Stimulated activated CD8-positive, alpha-beta memory T cell treated with anti-CD3 and anti-CD28 coated beads, Interleukin-15, amount 100 ng/mL, for 48 hours (primary cell): ENCODE data around the gene RGS16.
"Not testable (repeated sequence)": the region's sequence is repeated elsewhere in the genome, so short reads cannot be mapped to it uniquely, and the experiment has no call there.

Experiments
- DNase-seq, 2 donors: peaks; one replicate each; pipeline ENCODE4 v3.0.0-alpha.2; 2020; ENCODE audit warnings: low read depth in 2 of 2

The RGS16 gene

GRCh38 chr1:182604175-182605164 is at the start of gene RGS16:
Gene RGS16, minus strand, starts transcription at chr1:182604389. Its CDS starts 130 bp downstream, at chr1:182604259.
- peak; percentile 92 to 94 for DNase-seq

- no peak for DNase-seq
Measured at GRCh38 chr1:182653986-182654385, 49.8 kb upstream of the RGS16 start.

GRCh38 chr1:182652933-182653332 is 48.7 kb upstream of the RGS16 start:
- no peak for DNase-seq

DNA sequence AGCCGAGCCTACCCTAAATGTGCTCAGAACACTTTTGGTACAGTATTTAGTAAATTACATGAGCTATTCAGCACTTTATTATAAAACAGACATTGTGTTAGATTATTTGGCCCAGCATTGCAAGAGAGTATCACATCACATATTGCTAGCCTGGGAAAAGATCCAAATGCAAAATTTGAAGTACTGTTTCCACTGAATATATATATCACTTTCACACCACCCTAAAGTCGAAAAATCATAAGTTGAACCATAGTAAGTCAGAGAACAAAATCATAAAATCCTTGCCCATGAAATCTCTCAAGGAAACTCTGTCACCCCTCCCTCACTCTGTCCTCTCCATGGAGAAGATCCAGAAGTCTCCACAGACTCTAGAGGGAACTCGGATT is 47.1 kb upstream of the RGS16 start:
- DNase-seq, result no peak

- DNase-seq, result no peak
Measured at GRCh38 chr1:182650678-182651338, 46.6 kb upstream of the RGS16 start.

GRCh38 chr1:182649041-182649440 is 44.9 kb upstream of the RGS16 start:
- no peak for DNase-seq

- no peak for DNase-seq
Measured at GRCh38 chr1:182646739-182647138, 42.5 kb upstream of the RGS16 start.

- DNase-seq, result no peak
Measured at GRCh38 chr1:182644886-182645285, 40.7 kb upstream of the RGS16 start.

DNA sequence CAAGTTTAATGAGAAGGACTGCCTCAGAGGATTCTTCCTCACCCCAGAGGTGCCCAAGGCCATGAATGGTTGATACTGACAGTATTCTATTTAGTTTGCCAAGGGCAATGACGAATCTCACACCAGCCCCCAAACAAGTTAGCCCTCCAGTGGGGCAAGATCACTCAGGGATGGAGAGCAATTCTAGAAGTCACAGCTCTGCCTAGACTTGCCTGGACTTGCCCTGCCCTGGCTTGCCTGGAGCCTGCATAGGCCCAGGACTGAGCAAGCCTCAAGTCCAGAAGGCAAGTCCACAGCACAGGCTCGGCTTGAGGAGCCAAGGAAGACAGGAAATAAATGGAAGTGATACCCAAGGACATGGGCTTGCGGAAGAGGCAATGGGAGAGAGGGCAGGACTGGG is 39.5 kb upstream of the RGS16 start:
- no peak for DNase-seq

DNA sequence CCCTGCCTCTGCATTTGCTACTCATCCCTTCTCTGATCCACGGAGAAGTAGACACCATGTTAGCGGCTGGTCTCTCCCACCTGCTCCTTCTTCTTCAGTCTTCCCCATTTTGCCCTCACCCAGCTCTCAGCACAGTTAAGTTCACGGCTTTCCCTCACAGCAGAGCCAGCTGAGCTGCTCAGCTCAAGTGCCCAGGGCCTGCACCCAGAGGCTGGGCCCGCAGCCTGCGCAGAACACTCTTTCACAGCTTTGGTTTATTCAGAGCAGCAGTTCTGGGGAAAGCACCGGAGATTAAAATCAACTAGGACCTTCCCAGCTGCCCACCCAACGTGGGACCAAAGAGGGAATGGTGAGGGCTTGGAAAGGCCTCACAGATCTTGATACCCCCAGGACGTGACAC is 38.3 kb upstream of the RGS16 start:
- DNase-seq, result no peak

GRCh38 chr1:182641561-182641960 is 37.4 kb upstream of the RGS16 start:
- DNase-seq, result no peak

DNA sequence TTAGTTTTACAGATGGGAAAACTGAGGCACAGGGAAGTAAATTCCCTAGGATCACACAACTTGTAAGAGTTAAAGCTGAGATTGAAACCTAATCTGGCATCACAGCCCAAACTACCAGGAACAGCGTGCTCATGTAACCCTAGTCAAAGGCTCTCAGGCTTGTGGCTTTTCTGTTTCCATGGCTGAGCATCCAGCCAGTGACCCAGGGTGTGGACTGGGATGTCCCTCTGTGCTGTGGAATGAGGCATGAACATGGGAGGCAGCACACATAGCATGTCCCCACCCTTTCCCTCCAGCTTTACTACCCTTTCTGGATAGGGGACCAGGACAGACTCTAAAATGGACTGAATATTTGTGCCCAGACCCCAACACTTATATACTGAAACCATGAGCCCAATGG is 35.1 kb upstream of the RGS16 start:
- DNase-seq, result no peak

DNA sequence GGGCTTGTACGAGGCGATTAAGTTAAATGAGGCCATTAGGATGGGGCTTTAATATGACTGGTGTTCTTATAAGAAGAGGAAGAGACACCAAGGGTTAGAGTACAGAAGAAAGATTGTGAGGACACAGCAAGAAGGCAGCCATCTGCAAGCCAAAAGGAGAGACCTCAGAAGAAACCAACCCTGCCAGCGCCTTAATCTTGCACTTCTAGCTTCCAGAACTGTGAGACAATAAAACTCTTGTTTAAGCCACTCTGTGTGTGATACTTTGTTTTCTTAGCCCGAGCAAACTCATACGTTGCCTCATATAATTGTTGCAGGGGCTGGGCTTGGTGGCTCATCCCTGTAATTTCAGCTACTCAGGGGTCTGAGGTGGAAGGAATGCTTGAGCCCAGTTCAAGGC is 33.6 kb upstream of the RGS16 start:
- DNase-seq, result no peak

DNA sequence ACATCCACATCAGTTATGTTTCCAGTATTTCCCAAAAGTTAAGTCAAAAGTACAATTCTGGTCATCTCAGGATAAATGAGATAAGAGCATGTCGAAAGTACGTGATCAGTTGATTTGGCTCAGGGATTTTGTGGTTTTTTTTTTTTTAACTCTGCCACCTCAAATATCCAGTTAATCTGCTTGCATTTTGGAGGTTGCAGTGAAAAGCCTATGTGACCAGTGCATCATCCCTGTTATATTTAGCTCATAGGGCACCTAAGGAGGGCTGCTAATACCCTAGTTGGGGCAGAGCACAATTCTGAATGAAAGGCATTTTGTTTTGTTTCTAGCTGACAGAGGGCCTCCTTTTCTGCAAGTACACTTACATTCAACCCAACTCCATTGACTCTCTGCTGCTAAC is 31.7 kb upstream of the RGS16 start:
- DNase-seq, result no peak

DNA sequence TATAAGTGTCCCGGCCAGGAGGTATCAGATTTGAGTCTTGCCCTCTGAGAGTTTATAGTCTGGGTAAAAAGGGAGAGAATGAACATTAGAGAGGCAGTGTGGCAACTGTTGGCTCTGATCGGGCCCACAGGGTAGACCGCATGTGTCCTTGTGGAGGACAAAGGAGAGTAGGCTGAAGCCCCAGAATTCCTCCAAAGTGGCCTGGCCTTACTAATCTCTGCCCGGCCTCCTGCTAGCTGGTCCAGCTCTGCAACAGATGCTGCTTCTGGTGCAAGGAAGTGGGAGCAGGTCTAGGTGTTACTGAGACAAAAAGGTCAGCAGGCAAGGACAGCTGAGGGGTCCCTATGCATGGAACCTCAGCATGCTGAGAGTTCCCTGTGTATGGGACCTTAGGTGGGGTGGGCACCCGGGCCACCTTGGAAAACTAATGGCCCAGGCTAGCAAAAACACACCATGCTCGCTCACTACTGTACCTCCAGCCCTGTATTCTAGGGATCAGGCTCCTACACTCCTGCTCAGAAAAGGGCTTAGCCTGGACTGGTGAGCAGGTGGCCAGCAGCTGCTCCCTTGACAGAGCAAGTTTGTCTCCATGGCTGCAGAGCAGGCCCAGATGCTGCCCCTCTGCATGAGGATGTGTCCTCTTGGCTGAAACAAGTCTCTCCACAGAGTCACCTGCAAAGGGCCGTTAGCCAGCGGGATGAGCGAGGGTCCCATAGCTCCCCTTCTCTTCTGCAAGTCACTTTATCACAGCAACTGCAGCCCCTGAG is 30.3 kb upstream of the RGS16 start:
- no peak for DNase-seq

GRCh38 chr1:182633657-182634281 is 29.6 kb upstream of the RGS16 start:
- no peak for DNase-seq

DNA sequence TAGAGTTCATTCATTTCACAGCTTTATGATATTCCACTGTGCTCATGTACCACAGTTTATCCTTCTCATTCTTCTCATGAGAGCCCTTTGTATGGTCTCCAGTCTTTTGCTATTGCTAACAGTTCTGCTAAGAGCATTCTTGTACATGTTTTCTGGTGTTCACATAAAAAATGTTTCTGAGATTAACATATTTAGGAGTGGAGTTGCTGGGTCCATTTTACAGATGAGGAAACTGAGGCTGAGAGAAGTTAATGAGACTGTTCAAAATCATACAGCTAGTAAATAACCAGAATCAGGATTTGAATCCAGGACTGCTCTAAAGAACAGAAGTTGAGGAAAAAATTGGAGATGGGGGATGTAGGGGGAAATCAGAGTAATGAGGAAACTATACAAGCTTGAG is 28.8 kb upstream of the RGS16 start:
- DNase-seq, result no peak

DNA sequence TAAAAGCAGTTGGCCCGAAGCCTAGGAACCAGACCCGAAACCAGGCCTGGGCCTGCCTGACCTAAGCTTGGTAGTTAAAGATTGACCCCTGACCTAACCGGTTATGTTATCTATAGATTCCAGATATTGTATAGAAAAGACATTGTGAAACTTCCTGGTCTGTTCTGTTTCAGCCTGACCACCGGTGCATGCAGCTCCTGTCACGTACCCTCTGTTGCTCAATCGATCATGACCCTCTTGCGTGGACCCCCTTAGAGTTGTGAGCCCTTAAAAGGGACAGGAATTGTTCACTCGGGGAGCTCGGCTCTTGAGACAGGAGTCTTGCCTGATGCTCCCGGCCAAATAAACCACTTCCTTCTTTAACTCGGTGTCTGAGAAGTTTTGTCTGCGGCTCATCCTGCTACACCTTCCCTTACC is 28.3 kb upstream of the RGS16 start:
- DNase-seq, result not testable (repeated sequence)

- DNase-seq, result no peak
Measured at GRCh38 chr1:182631954-182632353, 27.8 kb upstream of the RGS16 start.

GRCh38 chr1:182631053-182631677 is 27.0 kb upstream of the RGS16 start:
- no peak for DNase-seq

DNA sequence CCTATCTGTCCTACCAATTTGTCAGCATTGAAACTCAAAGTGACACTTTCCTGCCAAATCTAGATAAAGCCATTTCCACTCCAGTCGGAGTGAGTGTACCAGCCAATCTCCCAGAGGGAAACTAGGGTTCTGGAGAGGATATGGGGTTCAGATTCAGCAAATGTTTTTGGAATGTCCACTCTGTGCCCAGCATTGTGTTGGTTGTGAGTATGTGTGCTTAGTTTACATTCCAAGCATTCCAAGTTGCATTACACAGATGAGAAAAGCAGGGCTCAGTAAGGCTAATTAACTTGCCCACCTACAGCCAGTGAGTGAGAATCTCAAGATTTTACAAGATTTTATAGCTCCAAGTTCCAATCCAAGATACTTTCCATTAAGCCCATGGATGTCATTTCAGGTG is 26.4 kb upstream of the RGS16 start:
- DNase-seq, result no peak
